Lung (tissue), 12 donors: ENCODE results near the gene PANK4. TPM values are rescaled to one million over a fixed set of nuclear protein-coding genes. Genes with fewer than 3 reads are reported as not detected.

Source experiments
- ATAC-seq: fragments of 200-7000 bp; cut with Tn5 transposase; one replicate; pipeline ENCODE4 v1.9.1; 2020; ENCODE audit warnings: moderate number of reproducible peaks; ENCODE audit not compliant: insufficient read depth, low FRiP score
- DNase-seq, 3 donors: peaks; one replicate each; pipeline ENCODE4 v3.0.0-alpha.2; 2013 to 2017
- H3K27ac ChIP-seq, 2 donors: one replicate each; pipeline ENCODE4 v1.5.1; 2013; ENCODE audit warnings: mild to moderate bottlenecking in 2 of 2, moderate library complexity in 2 of 2, control low read depth in 1 of 2, inconsistent platforms in 1 of 2, low read depth in 1 of 2, low read length in 1 of 2
- H3K27me3 ChIP-seq, 3 donors: one replicate each; pipeline ENCODE4 v1.5.1; 2013; ENCODE audit warnings: low read length in 2 of 3; ENCODE audit not compliant: control insufficient read depth in 3 of 3, insufficient read depth in 3 of 3
- H3K36me3 ChIP-seq, 4 donors: one replicate each; pipeline ENCODE4 v1.5.1; 2013; ENCODE audit warnings: low read length in 4 of 4, mild to moderate bottlenecking in 1 of 4, moderate library complexity in 1 of 4; ENCODE audit not compliant: control insufficient read depth in 4 of 4, insufficient read depth in 4 of 4
- H3K4me1 ChIP-seq, 5 donors: one replicate each; pipeline ENCODE4 v1.5.1; 2013; ENCODE audit warnings: low read length in 5 of 5, mild to moderate bottlenecking in 2 of 5, moderate library complexity in 1 of 5; ENCODE audit not compliant: control insufficient read depth in 5 of 5, insufficient read depth in 5 of 5
- H3K4me3 ChIP-seq: one replicate; pipeline ENCODE4 v1.5.1; 2013; ENCODE audit warnings: mild to moderate bottlenecking, control low read depth, moderate library complexity
- H3K9ac ChIP-seq, 2 donors: one replicate each; pipeline ENCODE4 v1.5.1; 2013; ENCODE audit warnings: low read length in 2 of 2, control low read depth in 1 of 2; ENCODE audit not compliant: insufficient read depth in 1 of 2
- H3K9me3 ChIP-seq, 4 donors: one replicate each; pipeline ENCODE4 v1.5.1; 2013; ENCODE audit warnings: low read length in 3 of 4, mild to moderate bottlenecking in 1 of 4, moderate library complexity in 1 of 4; ENCODE audit not compliant: control insufficient read depth in 4 of 4, insufficient read depth in 3 of 4
- CTCF ChIP-seq: IDR thresholded peaks from 2 replicates; pipeline ENCODE4 v1.5.1; 2012; ENCODE audit warnings: mild to moderate bottlenecking; ENCODE audit errors: control extremely low read depth, extremely low read depth
- WGBS, 2 donors: extraction: QIAGEN DNeasy Blood & Tissue Kit; methylation state at CpG; one replicate each; pipeline ENCODE4 v1.1.7; 2013; 5-methylcytosine and 5-hydroxymethylcytosine counted together
- polyA plus RNA-seq, 2 donors: library from polyadenylated mRNA; stranded (reverse); fragments of 200-250 nt; gene quantifications; one replicate each; pipeline ENCODE4 v1.2.1, GENCODE V29; 2013
- total RNA-seq, 2 donors: library from RNA; depleted of rRNA in 1 of 2; stranded (reverse); fragments of >200 nt in 1 of 2; gene quantifications; one replicate each; pipeline ENCODE4 v1.2.1, GENCODE V29; 2014 to 2021
- donor health status: control.
- donor health status: control.
- donor health status: Bipolar disorder and iron deficiency.
- donor health status: healthy.
- donor health status: DM: yes; HTN: yes; CAD: no.

Gene PANK4
- total and polyA plus RNA-seq, 4 donors = 17.6 to 36.3 (median 21.7) TPM

DNA sequence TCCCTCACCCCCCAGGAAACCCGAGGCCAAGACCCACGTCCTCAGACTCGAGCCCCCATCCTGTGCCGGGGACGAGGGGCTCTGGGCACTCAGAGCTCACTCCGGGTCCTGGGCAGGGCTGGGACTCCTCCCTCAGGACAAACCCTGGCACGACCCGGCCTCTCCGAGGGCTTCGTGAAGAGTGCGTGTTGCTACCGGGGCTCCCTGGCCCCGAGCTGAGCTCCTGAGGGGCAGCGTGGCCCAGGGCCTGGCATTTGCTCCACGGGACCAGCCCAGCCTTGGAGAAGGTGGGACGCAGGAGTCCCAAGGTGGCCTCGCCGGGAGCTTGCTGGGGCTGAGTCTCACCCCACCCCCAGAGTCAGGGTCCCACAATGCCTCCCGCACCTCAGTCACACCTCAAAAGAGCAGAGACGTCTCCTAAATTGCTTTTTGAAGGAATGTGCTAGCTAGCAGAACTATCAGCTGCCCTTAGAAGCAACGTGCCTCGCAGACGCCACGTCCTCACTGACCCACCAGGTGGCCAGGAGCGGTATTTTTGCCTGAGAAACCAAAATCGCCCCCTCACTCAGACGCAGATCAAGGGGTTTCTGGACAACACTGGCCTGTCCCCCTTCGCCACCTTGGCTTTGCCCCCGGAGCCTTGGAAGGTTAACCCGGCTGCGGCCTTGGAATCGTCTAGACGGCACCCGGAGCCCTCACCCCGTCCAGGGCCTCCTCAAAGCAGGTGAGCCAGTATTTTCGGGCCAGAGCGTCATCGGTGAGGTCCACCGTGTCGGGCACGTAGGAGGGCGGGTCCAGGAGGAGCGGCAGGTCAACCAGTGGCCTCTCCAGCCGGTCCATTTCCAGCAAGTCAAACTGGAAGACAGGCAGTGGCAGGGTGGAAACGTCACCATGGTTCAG, 11.3 kb downstream of the PANK4 start:
- H3K9ac ChIP-seq = no peak overlapping the region

DNA sequence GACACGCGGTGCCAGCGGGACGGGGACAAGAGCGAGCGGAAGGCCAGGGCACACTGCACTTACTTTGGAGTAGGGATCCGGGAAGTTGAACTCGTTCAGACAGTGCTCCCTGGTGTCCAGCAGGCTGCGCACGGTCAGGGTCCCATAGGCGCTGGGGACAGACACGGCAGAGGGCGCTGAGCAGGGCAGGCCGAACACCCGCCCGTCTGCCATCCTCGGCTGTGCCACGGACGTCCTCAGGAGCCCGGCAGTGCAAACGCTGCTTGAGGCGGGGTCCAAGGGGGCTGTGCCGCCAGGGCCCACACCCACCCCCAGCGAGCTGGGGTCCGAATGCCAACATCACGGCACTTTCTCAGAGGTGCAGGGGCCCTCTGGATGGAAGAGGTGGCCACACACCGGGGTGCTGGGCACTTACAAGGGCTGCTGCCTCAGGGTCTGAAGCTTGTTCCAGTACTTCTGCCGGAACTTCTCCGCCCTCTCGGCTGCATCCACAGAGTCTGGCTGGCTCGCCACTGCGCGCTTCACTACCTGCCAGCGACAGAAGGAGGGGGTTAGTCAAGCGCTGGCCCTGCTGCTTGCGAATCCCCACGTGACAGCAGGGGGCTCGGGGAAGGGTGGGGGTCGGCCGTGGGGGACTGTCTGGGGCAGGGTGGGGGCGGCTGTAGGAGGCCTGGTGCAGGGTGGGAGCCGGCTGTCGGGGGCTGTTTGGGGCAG, 12.3 kb downstream of the PANK4 start:
- H3K4me1 ChIP-seq = no peaks in the 10 kb centered on the region
- ATAC-seq (no peak), DNase-seq (no peak)
- peaks cover 7 to 98% (median 48%) of the 10 kb centered on the region in 4 donors for H3K36me3 ChIP-seq
- no peak for TF ChIP-seq CTCF
- no peak overlapping the region for H3K4me3 ChIP-seq
- WGBS, 2 donors = 96% methylated on average over 42 to 43 of the region's 43 CpGs
- no peak overlapping the region for H3K27ac ChIP-seq
- no peak overlapping the region for H3K9ac ChIP-seq
- H3K27me3 ChIP-seq = no peaks in the 10 kb centered on the region
- no peaks in the 10 kb centered on the region for H3K9me3 ChIP-seq

More for the DNA sequence above, 11.3 kb downstream of the PANK4 start:
- 94 to 95% methylated on average over 45 of the region's 45 CpGs for WGBS, 2 donors
- no peaks in the 10 kb centered on the region for H3K27me3 ChIP-seq
- DNase-seq (no peak), ATAC-seq (no peak)
- no peaks in the 10 kb centered on the region for H3K4me1 ChIP-seq
- H3K27ac ChIP-seq = no peak overlapping the region
- H3K9me3 ChIP-seq = no peaks in the 10 kb centered on the region
- peaks cover 7 to 98% (median 49%) of the 10 kb centered on the region in 4 donors for H3K36me3 ChIP-seq
- TF ChIP-seq CTCF = no peak
- no peak overlapping the region for H3K4me3 ChIP-seq

GRCh38 chr1:2512862-2513421, 13.5 kb downstream of the PANK4 start:
- no peak overlapping the region for H3K27ac ChIP-seq
- H3K9ac ChIP-seq = no peak overlapping the region
- no peak for DNase-seq
- no peak for ATAC-seq
- no peak overlapping the region for H3K4me3 ChIP-seq
- H3K4me1 ChIP-seq = no peaks in the 10 kb centered on the region
- no peak for TF ChIP-seq CTCF
- WGBS, 2 donors = 91 to 94% methylated on average over 31 of the region's 31 CpGs
- H3K27me3 ChIP-seq = no peaks in the 10 kb centered on the region
- peaks cover 7 to 98% (median 41%) of the 10 kb centered on the region in 4 donors for H3K36me3 ChIP-seq
- H3K9me3 ChIP-seq = no peaks in the 10 kb centered on the region
